ENCODE measurements around the gene ALAD. TPM values are rescaled to one million over a fixed set of nuclear protein-coding genes. Genes with fewer than 3 reads are reported as not detected.

ALAD gene
- total RNA-seq, 1 donor from 2014 or later, result 19.3 TPM

DNA sequence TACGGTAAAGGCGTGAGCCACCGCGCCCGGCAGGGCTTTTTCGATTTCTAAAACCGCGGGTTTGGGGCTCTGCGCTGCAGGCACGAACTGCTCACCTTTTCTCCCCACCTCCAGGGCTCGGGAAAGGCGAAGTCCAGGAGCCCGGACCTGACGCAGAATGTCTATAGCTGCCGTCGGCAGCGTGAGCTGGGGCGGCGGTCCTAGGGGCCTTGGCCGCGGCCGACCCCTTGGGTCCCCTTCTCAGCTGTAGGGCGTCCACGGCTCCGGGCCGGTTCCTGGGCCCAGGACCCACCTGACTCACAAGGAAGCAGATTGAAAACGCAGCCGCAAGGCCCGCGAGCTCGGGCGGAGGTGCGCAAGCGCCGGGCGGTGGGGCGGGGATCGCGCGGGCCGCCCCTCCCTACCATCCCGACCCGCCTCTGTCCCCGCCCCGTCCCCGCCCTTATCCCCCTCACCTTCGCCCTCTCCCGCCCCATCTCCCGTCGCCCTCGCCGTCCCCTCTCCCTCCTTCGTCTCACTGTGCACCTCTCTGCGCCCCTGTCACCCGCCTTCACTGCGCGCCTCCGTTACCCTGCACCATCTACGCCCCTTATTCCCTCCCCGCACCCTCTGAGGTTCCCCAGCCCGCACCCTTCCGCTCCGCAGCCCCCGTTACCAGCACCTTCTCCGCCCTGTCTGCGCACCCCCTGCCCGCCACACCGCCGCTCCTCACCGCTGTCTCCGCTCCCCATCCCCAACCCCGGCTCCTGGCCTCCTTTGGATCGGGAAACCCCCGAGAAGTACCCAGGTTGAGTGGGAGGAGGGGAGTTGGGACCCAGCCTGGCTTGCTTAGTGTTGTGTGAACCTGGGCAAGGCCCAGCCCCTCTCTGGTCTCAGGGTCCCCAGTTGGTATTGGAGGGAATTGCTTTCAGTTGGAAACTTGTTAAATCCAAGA is 24.2 kb downstream of the ALAD start, which contains the start of gene HDHD3:
Gene HDHD3 (minus strand): TSS at position 353 of the 934 bp plus-strand sequence. CDS start 2,632 bp downstream, outside the sequence.
- H3K27me3 Mint-ChIP-seq (ENCODE audit: unreplicated experiment), result peaks cover 5% of the 10 kb centered on the region
- H3K27ac Mint-ChIP-seq (ENCODE audit: unreplicated experiment), result no peak within 1 kb of the TSS
- H3K9me3 Mint-ChIP-seq (ENCODE audit: unreplicated experiment), result no peaks in the 10 kb centered on the region
- H3K4me1 Mint-ChIP-seq (ENCODE audit: unreplicated experiment), result peaks cover 6% of the 10 kb centered on the region
- DNase-seq (ENCODE audit: low spot score), result peak; percentile 69
- peak within 1 kb of the TSS; percentile 87 for H3K4me3 Mint-ChIP-seq (ENCODE audit: unreplicated experiment)
- TF ChIP-seq CTCF (IDR thresholded peaks at IDR 0.05; ENCODE audit: unreplicated experiment), result no peak
- peaks cover 10% of the 10 kb centered on the region for H3K36me3 Mint-ChIP-seq (ENCODE audit: low read depth, unreplicated experiment)

- no peaks in the 10 kb centered on the region for H3K9me3 Mint-ChIP-seq (ENCODE audit: unreplicated experiment)
- TF ChIP-seq CTCF (IDR thresholded peaks at IDR 0.05; ENCODE audit: unreplicated experiment), result no peak
- DNase-seq (ENCODE audit: low spot score), result no peak
- H3K4me1 Mint-ChIP-seq (ENCODE audit: unreplicated experiment), result peaks cover 2% of the 10 kb centered on the region
- peak overlapping the region; percentile 78 for H3K4me3 Mint-ChIP-seq (ENCODE audit: unreplicated experiment)
- peaks cover 10% of the 10 kb centered on the region for H3K36me3 Mint-ChIP-seq (ENCODE audit: low read depth, unreplicated experiment)
- H3K27me3 Mint-ChIP-seq (ENCODE audit: unreplicated experiment), result peaks cover 2% of the 10 kb centered on the region
- H3K27ac Mint-ChIP-seq (ENCODE audit: unreplicated experiment), result no peak overlapping the region
Measured at GRCh38 chr9:113375057-113376023, 25.7 kb downstream of the ALAD start.

DNA sequence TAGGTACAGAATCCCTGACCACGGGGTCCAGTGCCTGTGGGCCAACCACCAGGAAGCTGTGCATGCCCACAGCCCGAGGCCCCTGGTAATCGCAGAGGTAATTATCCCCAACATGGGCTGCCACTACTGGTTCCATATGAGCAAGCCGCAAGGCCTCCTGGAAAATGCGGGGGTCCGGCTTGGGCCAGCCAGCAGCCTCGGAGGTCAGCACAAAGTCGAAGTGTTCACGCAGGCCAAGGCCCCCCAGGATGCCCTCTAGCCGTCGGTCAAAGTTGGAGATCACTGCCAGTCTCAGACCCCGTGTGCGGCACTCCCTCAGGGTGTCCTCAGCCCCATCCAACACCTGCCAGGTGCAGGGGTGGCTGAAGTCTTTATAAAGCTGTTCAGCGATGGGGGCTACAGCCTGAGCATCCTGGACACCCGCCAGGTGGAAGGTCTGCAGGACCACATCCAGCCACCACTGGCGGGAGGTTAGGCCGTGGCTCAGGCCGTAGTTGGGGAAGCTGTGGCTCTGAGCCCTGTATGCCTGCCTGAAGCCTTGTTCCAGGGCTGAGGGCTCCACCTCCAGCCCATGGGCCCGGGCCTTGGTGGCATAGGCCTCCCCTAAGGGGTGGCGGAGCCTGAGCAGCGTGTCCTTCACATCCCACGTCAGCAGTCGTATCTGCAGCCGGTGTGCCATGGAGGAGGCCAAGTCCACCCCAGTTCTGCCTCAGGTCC is 27.2 kb downstream of the ALAD start:
- no peaks in the 10 kb centered on the region for H3K9me3 Mint-ChIP-seq (ENCODE audit: unreplicated experiment)
- H3K36me3 Mint-ChIP-seq (ENCODE audit: low read depth, unreplicated experiment), result peaks cover 10% of the 10 kb centered on the region
- no peaks in the 10 kb centered on the region for H3K4me1 Mint-ChIP-seq (ENCODE audit: unreplicated experiment)
- no peak overlapping the region for H3K4me3 Mint-ChIP-seq (ENCODE audit: unreplicated experiment)
- no peak overlapping the region for H3K27ac Mint-ChIP-seq (ENCODE audit: unreplicated experiment)
- TF ChIP-seq CTCF (IDR thresholded peaks at IDR 0.05; ENCODE audit: unreplicated experiment), result no peak
- H3K27me3 Mint-ChIP-seq (ENCODE audit: unreplicated experiment), result peaks cover 2% of the 10 kb centered on the region
- DNase-seq (ENCODE audit: low spot score), result no peak

DNA sequence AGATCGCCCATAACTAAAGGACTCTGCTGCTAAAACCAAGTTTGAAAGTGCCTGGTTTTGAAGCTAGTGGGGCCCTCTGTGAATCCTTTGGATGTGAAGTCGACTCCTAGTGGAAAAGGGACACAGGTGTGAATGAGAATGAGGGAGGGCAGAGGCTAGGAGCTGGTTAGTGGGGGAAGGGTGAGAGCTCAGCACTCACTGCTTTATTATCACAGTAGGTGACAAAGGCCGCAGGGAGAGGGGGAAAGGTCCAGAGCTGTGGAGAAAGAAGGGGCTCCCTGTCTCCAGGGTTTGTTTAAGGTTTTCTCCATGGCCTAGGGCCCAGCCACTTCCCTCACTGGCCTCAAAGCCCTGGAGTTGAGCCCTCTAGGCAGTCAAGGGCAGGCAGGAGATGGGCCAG is 27.8 kb downstream of the ALAD start:
- no peaks in the 10 kb centered on the region for H3K9me3 Mint-ChIP-seq (ENCODE audit: unreplicated experiment)
- H3K4me1 Mint-ChIP-seq (ENCODE audit: unreplicated experiment), result no peaks in the 10 kb centered on the region
- no peak for DNase-seq (ENCODE audit: low spot score)
- no peaks in the 10 kb centered on the region for H3K27me3 Mint-ChIP-seq (ENCODE audit: unreplicated experiment)
- TF ChIP-seq CTCF (IDR thresholded peaks at IDR 0.05; ENCODE audit: unreplicated experiment), result no peak
- H3K4me3 Mint-ChIP-seq (ENCODE audit: unreplicated experiment), result no peak overlapping the region
- peaks cover 10% of the 10 kb centered on the region for H3K36me3 Mint-ChIP-seq (ENCODE audit: low read depth, unreplicated experiment)
- no peak overlapping the region for H3K27ac Mint-ChIP-seq (ENCODE audit: unreplicated experiment)

All from endothelial cell (in vitro differentiated cells).